ENCODE measurements around the gene PPFIA2.

DNA sequence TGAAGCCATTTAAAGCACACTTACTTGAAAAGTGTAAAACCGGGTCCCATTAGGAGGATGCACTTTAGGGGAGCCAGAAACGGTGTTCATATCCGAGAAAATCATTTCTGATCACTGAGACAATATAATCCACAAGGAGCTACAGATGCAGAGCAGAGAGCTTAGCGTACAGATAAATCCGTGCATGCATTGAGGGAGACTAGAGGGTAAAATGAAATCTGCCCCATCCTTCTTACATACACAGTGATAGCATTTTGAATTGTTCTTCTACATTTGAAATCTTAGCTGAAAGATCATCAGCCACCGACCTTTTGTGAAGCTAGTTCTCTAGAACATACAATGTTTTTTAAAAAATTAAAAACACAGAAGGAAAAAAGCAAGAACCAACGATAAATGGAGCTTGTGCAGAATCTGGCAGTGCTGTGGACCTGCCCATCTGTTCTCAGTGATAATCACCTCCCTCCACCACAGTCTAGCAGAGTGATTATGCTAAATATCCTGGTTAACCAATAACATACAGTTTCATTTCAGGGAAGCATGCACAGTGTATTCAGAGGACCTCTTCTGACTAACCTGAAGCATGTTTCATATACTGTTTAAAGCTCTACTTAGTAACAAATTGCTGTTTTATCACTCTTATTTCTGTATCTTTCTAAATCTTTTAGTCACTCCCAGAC, 161.1 kb downstream of the PPFIA2 start:
- TF ChIP-seq GLIS3 (CRISPR knock-in tag; IDR thresholded peaks at IDR 0.05) (no peak), ARNTL (CRISPR knock-in tag; IDR thresholded peaks at IDR 0.05; ENCODE audit: borderline replicate concordance, low read depth) (no peak), RARB (CRISPR knock-in tag; IDR thresholded peaks at IDR 0.05) (no peak), ZNF70 (CRISPR knock-in tag; IDR thresholded peaks at IDR 0.05) (no peak), ZFP30 (CRISPR knock-in tag; IDR thresholded peaks at IDR 0.05) (no peak), ISL1 (CRISPR knock-in tag; IDR thresholded peaks at IDR 0.05) (no peak), BACH2 (CRISPR knock-in tag; IDR thresholded peaks at IDR 0.05; ENCODE audit: borderline replicate concordance) (no peak), PPARA (CRISPR knock-in tag; IDR thresholded peaks at IDR 0.05; ENCODE audit: borderline replicate concordance) (no peak), CSDC2 (CRISPR knock-in tag; IDR thresholded peaks at IDR 0.05) (no peak), ZNF565 (CRISPR knock-in tag; conservative IDR thresholded peaks at IDR 0.05; ENCODE audit: low read depth) (no peak)
- TF ChIP-seq, protein P1, sequence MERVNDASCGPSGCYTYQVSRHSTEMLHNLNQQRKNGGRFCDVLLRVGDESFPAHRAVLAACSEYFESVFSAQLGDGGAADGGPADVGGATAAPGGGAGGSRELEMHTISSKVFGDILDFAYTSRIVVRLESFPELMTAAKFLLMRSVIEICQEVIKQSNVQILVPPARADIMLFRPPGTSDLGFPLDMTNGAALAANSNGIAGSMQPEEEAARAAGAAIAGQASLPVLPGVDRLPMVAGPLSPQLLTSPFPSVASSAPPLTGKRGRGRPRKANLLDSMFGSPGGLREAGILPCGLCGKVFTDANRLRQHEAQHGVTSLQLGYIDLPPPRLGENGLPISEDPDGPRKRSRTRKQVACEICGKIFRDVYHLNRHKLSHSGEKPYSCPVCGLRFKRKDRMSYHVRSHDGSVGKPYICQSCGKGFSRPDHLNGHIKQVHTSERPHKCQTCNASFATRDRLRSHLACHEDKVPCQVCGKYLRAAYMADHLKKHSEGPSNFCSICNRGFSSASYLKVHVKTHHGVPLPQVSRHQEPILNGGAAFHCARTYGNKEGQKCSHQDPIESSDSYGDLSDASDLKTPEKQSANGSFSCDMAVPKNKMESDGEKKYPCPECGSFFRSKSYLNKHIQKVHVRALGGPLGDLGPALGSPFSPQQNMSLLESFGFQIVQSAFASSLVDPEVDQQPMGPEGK (CRISPR knock-in tag; IDR thresholded peaks at IDR 0.05; ENCODE audit: borderline replicate concordance): no peak
- TF ChIP-seq, protein P2, sequence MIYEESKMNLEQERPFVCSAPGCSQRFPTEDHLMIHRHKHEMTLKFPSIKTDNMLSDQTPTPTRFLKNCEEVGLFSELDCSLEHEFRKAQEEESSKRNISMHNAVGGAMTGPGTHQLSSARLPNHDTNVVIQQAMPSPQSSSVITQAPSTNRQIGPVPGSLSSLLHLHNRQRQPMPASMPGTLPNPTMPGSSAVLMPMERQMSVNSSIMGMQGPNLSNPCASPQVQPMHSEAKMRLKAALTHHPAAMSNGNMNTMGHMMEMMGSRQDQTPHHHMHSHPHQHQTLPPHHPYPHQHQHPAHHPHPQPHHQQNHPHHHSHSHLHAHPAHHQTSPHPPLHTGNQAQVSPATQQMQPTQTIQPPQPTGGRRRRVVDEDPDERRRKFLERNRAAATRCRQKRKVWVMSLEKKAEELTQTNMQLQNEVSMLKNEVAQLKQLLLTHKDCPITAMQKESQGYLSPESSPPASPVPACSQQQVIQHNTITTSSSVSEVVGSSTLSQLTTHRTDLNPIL (CRISPR knock-in tag; IDR thresholded peaks at IDR 0.05; ENCODE audit: low read depth): no peak
- TF ChIP-seq, protein P3, sequence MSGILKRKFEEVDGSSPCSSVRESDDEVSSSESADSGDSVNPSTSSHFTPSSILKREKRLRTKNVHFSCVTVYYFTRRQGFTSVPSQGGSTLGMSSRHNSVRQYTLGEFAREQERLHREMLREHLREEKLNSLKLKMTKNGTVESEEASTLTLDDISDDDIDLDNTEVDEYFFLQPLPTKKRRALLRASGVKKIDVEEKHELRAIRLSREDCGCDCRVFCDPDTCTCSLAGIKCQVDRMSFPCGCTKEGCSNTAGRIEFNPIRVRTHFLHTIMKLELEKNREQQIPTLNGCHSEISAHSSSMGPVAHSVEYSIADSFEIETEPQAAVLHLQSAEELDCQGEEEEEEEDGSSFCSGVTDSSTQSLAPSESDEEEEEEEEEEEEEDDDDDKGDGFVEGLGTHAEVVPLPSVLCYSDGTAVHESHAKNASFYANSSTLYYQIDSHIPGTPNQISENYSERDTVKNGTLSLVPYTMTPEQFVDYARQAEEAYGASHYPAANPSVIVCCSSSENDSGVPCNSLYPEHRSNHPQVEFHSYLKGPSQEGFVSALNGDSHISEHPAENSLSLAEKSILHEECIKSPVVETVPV (CRISPR knock-in tag; IDR thresholded peaks at IDR 0.05): no peak
